ENCODE data around the gene ANAPC16. TPM values are rescaled to one million over a fixed set of nuclear protein-coding genes. Genes with fewer than 3 reads are reported as not detected.

Gene ANAPC16
- polyA plus RNA-seq, 1 experiment: 67.0 TPM

DNA sequence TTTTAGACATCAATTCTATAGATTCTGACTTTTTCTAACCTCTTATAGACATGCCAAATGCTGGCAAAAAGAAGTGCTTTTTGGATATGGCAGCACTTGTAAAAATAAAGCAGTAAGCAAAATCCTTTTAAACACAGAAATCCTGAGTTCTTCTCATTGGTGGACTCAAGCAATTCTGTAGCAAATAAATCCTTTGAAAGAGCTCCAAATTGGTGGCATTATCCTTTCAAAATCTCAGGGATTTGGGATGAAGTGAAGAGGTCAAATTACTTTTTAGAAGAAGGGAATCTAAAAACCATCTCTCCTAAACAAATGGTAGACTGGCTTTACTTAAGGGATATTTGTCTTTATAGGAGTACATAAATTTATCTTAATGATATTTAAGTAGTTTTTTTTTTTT is 17.8 kb downstream of the ANAPC16 start:
- DNase-seq (ENCODE audit: low read depth, low spot score): no peak
- ChIA-PET CTCF (no interaction called here), POLR2A (interaction anchor here (0.7 kb wide), 1 partner anchor 8 kb away, joined by 3 read pairs; no protein-coding TSS in a partner anchor)
- Histone ChIP-seq H3K9me3 (ENCODE audit: control insufficient read depth, insufficient read depth, low read length) (no peaks in the 10 kb centered on the region), H3K4me3 (ENCODE audit: low read depth, low read length) (no peak overlapping the region), H3K27ac (ENCODE audit: low read depth, low read length) (no peak overlapping the region), H3K27me3 (ENCODE audit: control insufficient read depth, insufficient read depth, low read length) (no peaks in the 10 kb centered on the region)
- TF ChIP-seq, protein P1, sequence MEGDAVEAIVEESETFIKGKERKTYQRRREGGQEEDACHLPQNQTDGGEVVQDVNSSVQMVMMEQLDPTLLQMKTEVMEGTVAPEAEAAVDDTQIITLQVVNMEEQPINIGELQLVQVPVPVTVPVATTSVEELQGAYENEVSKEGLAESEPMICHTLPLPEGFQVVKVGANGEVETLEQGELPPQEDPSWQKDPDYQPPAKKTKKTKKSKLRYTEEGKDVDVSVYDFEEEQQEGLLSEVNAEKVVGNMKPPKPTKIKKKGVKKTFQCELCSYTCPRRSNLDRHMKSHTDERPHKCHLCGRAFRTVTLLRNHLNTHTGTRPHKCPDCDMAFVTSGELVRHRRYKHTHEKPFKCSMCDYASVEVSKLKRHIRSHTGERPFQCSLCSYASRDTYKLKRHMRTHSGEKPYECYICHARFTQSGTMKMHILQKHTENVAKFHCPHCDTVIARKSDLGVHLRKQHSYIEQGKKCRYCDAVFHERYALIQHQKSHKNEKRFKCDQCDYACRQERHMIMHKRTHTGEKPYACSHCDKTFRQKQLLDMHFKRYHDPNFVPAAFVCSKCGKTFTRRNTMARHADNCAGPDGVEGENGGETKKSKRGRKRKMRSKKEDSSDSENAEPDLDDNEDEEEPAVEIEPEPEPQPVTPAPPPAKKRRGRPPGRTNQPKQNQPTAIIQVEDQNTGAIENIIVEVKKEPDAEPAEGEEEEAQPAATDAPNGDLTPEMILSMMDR (IDR thresholded peaks at IDR 0.05; ENCODE audit: low read depth, low read length): no peak

DNA sequence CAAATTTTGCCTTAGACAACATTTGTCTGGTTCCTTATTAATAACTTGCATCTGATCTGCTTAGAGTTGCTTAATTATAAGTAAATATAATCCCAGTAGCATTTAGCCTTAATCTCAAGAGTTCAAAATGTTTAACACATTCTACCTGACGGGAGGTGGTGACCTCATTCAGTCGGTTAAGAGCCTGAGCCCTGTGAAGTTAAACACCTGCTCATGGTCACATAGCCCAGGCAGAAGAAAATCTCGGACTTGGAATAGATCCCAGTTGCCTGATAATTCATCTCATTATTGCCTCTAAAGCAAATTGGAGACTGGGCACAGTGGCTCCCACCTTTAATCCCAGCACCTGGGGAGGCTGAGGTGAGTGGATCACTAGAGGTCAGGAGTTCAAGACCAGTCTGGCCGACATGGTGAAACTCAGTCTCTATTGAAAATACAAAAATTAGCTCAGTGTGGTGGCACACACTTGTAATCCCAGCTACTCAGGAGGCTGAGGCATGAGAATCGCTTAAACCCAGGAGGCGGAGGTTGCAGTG is 18.8 kb downstream of the ANAPC16 start:
- H3K27me3 ChIP-seq (ENCODE audit: control insufficient read depth, insufficient read depth, low read length): no peaks in the 10 kb centered on the region
- H3K27ac ChIP-seq (ENCODE audit: low read depth, low read length): no peak overlapping the region
- ChIA-PET CTCF (no interaction called here), POLR2A (no interaction called here)
- H3K9me3 ChIP-seq (ENCODE audit: control insufficient read depth, insufficient read depth, low read length): no peaks in the 10 kb centered on the region
- DNase-seq (ENCODE audit: low read depth, low spot score): no peak
- TF ChIP-seq, protein P1 (IDR thresholded peaks at IDR 0.05; ENCODE audit: low read depth, low read length): no peak
- no peak overlapping the region for H3K4me3 ChIP-seq (ENCODE audit: low read depth, low read length)

DNA sequence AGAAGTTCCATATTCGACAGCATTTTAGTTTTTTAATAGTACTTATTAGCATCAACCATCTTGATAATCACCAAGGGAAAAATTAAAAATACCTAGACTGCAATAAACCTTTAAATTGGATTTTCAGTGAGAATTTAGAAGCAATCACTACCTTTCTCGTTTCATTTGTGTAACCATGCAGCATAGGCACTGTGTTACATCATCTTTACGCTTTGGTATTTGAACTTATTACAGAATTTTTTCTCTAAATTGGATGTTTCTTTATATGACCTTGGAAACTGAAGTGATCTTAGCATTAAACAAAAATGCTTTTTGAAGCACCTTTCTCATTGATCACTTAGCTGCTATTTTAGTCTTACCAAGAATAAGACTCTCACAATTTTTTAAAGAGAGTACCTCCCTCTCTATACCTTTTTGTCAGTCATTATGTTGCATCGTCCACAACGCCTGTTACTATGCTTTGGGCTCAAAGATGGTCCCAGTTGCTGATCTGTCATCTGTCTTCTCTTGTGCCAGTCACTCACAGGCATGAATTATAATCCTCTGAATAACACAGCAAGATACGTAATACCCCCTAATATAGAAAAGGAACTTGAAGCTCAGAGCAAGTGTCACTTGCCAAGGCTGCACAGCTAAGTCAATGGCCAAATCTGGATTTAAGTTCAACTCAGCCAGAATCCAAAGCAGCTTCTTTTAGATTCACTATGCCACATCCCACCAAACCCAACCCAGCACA is 19.9 kb downstream of the ANAPC16 start:
- Histone ChIP-seq H3K27ac (ENCODE audit: low read depth, low read length) (no peak overlapping the region), H3K4me3 (ENCODE audit: low read depth, low read length) (no peak overlapping the region), H3K9me3 (ENCODE audit: control insufficient read depth, insufficient read depth, low read length) (no peaks in the 10 kb centered on the region), H3K27me3 (ENCODE audit: control insufficient read depth, insufficient read depth, low read length) (no peaks in the 10 kb centered on the region)
- TF ChIP-seq, protein P1 (IDR thresholded peaks at IDR 0.05; ENCODE audit: low read depth, low read length): no peak
- DNase-seq (ENCODE audit: low read depth, low spot score): no peak
- POLR2A ChIA-PET: no interaction called here
- CTCF ChIA-PET: interaction anchor here (0.7 to 0.9 kb wide), 3 partner anchors 12 to 640 kb away, joined by 3 read pairs; no protein-coding TSS in a partner anchor

DNA sequence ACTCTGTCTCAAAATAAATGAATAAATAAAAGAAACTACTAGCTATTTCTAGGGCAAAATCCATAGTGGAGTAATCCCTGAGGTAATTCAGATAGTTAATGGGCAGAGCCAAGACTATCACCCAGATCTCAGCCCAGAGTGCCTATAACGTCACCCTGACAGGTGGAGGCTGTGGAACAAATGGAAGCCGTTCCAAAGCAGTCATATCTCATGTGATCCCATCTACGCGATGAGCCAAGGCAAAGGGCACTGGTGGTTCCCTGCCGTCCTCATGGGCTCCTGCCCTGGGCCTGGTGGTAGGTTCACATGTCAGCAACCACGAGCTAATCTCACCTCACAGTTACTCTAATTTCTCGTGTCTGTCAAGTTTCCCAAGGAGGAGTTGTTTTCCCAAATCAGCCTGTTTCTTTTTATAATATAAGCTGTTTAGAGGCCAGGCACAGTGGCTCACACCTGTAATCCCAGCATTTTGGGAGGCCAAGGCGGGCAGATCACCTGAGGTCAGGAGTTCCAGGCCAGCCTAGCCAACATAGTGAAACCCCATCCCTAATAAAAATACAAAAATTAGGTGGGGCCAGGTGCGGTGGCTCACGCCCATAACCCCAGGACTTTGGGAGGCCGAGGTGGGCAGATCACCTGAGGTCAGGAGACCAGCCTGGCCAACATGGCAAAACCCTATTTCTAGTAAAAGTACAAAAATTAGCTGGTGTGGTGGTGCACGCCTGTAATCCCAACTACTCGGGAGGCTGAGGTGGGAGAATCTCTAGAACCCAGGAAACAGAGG is 22.8 kb downstream of the ANAPC16 start:
- TF ChIP-seq, protein P1 (IDR thresholded peaks at IDR 0.05; ENCODE audit: low read depth, low read length): no peak
- H3K9me3 ChIP-seq (ENCODE audit: control insufficient read depth, insufficient read depth, low read length): no peaks in the 10 kb centered on the region
- ChIA-PET CTCF (interaction anchor here (0.5 kb wide), 1 partner anchor 341 kb away, joined by 3 read pairs; no protein-coding TSS in a partner anchor), POLR2A (interaction anchor here (0.6 to 1.6 kb wide), 3 partner anchors 12 to 43 kb away, joined by 3 to 5 read pairs (median 4); partner anchors contain the start of gene DDIT4)
- no peaks in the 10 kb centered on the region for H3K27me3 ChIP-seq (ENCODE audit: control insufficient read depth, insufficient read depth, low read length)
- no peak for DNase-seq (ENCODE audit: low read depth, low spot score)
- no peak overlapping the region for H3K4me3 ChIP-seq (ENCODE audit: low read depth, low read length)
- no peak overlapping the region for H3K27ac ChIP-seq (ENCODE audit: low read depth, low read length)
